Hepatocyte (in vitro differentiated cells): ENCODE results near the gene PAQR5.

Experiments used
- EZH2 ChIP-seq: fragments of 200-600 bp; sonication (generic); IDR thresholded peaks from 2 replicates; pipeline ENCODE4 v1.6.1; 2016; ENCODE audit warnings: antibody characterized with exemption, mild to moderate bottlenecking, borderline replicate concordance
- TF ChIP-seq, protein P1 (sequence below): fragments of 200-600 bp; sonication (generic); IDR thresholded peaks from 2 replicates; pipeline ENCODE4 v1.5.1; 2016; ENCODE audit warnings: antibody characterized with exemption, mild to moderate bottlenecking; ENCODE audit not compliant: poor library complexity

DNA sequence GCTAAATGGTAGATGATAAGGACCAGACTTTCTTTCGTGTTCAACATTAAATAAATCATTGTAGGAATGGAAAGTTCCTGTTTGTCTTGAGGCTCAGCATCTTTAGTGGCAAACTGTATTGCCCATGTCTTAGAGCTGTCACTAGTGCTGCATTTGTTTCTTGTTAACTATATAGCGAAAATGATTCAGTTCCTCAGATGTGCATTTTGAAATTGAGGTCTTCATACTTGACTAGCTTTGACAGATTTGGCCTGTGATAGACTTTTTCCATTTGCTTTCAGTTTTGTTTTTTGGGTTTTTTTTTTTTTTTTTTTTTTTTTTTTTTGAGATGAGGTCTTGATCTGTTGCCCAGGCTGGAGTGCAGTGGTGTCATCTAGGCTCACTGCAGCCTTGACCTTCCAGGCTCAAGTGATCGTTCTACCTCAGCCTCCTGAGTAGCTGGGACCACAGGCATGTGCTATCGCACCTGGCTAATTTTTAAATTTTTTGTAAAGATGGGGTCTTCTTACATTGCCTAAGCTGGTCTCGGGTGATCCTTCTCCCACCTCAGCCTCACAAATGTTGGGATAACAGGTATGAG lies 144.4 kb downstream of the PAQR5 start:
- no peak for TF ChIP-seq EZH2
- TF ChIP-seq, protein P1, sequence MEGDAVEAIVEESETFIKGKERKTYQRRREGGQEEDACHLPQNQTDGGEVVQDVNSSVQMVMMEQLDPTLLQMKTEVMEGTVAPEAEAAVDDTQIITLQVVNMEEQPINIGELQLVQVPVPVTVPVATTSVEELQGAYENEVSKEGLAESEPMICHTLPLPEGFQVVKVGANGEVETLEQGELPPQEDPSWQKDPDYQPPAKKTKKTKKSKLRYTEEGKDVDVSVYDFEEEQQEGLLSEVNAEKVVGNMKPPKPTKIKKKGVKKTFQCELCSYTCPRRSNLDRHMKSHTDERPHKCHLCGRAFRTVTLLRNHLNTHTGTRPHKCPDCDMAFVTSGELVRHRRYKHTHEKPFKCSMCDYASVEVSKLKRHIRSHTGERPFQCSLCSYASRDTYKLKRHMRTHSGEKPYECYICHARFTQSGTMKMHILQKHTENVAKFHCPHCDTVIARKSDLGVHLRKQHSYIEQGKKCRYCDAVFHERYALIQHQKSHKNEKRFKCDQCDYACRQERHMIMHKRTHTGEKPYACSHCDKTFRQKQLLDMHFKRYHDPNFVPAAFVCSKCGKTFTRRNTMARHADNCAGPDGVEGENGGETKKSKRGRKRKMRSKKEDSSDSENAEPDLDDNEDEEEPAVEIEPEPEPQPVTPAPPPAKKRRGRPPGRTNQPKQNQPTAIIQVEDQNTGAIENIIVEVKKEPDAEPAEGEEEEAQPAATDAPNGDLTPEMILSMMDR, result no peak
